Cardiac fibroblast (primary cell): ENCODE data around the gene RCAN2.
"Not testable (repeated sequence)": the region's sequence is repeated elsewhere in the genome, so short reads cannot be mapped to it uniquely, and the experiment has no call there.

Experiments
- DNase-seq, 2 donors: peaks; one replicate each; pipeline versions ENCODE4 v3.0.0 to v3.0.0-alpha.2; 2010; ENCODE audit warnings: low read depth in 2 of 2
- H3K4me3 ChIP-seq, 2 donors: replicated peaks in 1 of 2; 1 replicate in 1 of 2; 2 replicates in 1 of 2; pipeline ENCODE4 v1.5.1; 2011; ENCODE audit warnings: low read depth in 2 of 2, low read length in 2 of 2, mild to moderate bottlenecking in 2 of 2, moderate library complexity in 1 of 2
- CTCF ChIP-seq: IDR thresholded peaks from one replicate; pipeline ENCODE4 v1.5.1; 2011; ENCODE audit warnings: low read depth, mild to moderate bottlenecking, low read length, inconsistent platforms

RCAN2 gene

GRCh38 chr6:46347669-46348068 lies 143.6 kb downstream of the RCAN2 start:
- no peak overlapping the region for H3K4me3 ChIP-seq
- peak in 1 of 2 donors; percentile 14 for DNase-seq
- no peak for TF ChIP-seq CTCF

GRCh38 chr6:46340246-46340645 lies 151.0 kb downstream of the RCAN2 start:
- H3K4me3 ChIP-seq, result no peak overlapping the region
- TF ChIP-seq CTCF, result no peak
- no peak for DNase-seq

GRCh38 chr6:46338131-46338530 lies 153.1 kb downstream of the RCAN2 start:
- TF ChIP-seq CTCF, result no peak
- H3K4me3 ChIP-seq, result no peak overlapping the region
- DNase-seq, result no peak

- H3K4me3 ChIP-seq, result no peak overlapping the region
- TF ChIP-seq CTCF, result no peak
These were observed 156.8 kb downstream of the RCAN2 start for GRCh38 chr6:46334442-46334841.

GRCh38 chr6:46333481-46333880 lies 157.8 kb downstream of the RCAN2 start:
- no peak for TF ChIP-seq CTCF
- DNase-seq, result peak in 1 of 2 donors; percentile 23
- no peak overlapping the region for H3K4me3 ChIP-seq

More at GRCh38 chr6:46334442-46334841, 156.8 kb downstream of the RCAN2 start:
- no peak for DNase-seq

GRCh38 chr6:46332448-46332847 lies 158.8 kb downstream of the RCAN2 start:
- not testable (repeated sequence) for DNase-seq

GRCh38 chr6:46331461-46331860 lies 159.8 kb downstream of the RCAN2 start:
- no peak overlapping the region for H3K4me3 ChIP-seq
- no peak for DNase-seq
- no peak for TF ChIP-seq CTCF

More at GRCh38 chr6:46332448-46332847, 158.8 kb downstream of the RCAN2 start:
- H3K4me3 ChIP-seq, result not testable (repeated sequence)
